GM18907 (cell line): Measurements from ENCODE around the gene CIRBP.

Experiments used
- ATAC-seq: cut with Tn5 transposase; IDR thresholded peaks from one replicate; pipeline ENCODE4 v1.9.1; 2021; ENCODE audit warnings: mild to moderate bottlenecking, moderate library complexity; ENCODE audit not compliant: unreplicated experiment

The CIRBP gene

DNA sequence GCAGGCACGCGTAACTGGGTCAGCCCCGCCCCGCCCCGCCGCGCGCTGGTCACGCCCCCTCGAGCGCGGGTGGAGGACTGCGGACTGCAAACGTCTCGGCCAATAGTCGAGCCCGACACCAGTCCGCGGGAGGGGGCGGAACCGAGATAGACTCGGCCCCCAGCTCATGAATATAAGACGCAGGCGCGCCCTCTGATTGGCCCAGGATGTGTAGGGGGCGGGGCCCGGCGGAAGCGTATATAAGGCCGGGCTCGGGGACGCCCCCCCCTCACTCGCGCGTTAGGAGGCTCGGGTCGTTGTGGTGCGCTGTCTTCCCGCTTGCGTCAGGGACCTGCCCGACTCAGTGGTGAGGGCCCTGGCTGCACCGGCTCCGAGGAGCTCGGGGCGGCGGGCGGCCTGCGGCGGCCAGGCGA, at the start of gene CIRBP:
Gene CIRBP, plus strand, starts transcription at position 268 of the 413 bp plus-strand sequence. CDS start 1,602 bp downstream, outside the sequence.
- peak; percentile 60 for ATAC-seq

DNA sequence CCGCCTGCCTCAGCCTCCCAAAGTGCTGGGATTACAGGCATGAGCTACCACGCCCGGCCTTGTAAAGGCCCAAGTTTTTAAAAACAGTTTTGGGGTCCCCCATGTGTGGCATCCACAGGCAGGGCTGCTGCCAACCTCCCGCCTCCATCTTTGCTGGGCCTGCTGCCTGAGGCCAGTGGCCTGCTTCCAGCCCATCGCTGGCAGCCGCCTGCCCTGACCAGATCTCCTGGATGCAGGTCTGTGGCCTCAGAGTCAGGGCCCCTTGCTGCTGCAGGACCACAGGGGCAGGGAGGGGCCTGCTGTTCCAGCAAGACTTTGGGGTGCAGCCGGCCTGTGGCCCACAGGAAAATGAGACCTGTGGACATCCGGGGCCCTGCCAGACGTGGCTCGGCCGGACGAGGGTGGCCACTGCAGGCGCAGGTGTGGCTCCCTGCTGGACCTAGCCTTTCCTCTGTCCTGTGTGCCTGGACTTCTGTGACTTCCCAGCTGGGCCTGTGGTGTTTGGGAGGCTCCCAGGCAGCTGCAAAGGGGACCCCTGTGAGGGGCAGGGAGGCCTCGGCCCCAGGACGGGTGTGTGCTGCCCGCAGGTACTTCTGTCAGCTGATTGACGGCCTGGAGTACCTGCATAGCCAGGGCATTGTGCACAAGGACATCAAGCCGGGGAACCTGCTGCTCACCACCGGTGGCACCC, 49.2 kb upstream of the CIRBP start:
- ATAC-seq: no peak

DNA sequence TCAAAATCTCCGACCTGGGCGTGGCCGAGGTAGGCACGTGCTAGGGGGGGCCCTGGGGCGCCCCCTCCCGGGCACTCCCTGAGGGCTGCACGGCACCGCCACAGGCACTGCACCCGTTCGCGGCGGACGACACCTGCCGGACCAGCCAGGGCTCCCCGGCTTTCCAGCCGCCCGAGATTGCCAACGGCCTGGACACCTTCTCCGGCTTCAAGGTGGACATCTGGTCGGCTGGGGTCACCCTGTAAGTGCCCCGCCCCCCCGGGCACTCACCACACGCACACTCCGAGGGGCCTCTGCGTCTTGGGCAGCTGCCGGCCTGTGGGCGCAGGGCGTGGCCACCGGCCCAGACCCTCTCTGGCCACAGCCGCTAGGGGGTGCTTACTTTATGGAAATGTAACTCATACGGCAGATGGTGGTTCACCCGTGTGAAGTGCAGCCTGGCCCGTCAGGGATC, 48.6 kb upstream of the CIRBP start:
- no peak for ATAC-seq

DNA sequence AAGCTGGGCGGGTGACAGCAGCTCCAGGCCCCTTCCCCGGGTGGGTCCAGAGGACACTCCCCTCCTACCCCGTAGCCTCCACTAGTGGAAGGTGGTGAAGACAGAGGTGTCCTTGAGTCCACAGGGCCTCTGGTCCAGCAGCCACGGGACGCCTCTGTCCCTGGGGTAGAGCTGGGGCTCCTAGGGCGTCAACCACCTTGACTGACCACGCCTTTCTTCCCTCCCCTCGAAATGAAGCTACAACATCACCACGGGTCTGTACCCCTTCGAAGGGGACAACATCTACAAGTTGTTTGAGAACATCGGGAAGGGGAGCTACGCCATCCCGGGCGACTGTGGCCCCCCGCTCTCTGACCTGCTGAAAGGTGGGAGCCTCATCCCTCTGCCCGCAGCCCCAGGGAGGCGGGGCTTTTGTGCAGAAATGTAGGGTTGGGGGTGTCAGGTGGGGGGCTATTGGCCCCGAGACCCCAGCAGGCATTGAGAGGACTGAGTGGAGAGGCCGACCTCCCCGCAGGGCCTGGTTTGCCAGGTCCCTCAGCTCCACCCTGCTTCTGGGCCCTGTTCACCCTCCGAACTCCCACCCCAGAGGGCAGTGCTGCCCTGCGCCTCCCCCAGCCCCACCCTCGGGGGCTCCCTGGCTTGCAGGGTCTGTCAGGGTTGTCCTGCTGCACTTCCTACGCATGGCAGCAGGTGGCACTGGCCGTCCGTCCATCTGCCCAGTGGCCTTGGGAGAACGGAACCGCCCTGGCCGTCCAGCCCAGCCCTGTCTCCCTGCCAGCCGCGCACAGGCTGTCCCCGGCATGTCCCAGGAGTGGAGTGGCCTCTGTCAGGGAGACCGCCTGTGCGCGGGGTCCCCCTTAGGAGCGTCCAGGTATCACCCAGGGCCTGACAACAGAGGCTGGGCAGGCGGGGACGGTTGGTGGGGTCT, 47.9 kb upstream of the CIRBP start:
- no peak for ATAC-seq

DNA sequence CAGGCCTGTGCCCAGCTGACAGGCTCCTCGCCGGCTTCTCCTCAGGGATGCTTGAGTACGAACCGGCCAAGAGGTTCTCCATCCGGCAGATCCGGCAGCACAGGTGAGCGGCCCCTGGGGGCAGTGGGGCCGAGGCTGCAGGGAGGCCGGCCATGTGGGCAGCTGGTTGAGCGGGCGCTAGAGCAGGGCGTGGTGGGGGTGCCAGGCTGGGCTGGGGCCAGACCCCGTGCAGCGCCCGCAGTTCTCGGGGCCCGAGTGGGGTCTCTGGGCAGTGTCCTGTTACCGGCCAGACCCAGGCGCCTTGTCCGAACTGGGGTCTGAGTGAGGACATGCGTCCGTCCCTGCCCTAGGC, 47.3 kb upstream of the CIRBP start:
- no peak for ATAC-seq

DNA sequence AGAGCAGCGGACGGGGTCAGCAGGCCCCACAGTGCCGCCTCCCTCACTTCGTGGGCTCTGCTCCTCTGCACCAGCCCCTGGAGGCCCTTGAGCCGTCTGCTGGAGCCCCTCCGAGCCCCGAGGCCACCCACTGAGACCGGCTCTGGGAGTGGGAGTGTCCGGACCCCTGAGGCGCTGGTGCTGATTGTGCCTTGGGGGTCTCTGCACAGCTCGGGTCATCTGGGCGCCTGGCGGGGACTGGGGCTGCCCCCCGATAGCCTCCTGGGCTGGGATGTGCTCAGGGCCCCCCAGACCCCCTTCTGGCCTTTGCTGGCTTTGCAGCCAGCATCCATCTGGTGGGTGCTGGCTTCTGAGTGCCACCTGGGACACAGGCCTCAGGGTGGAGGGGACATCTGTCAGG, 46.7 kb upstream of the CIRBP start:
- ATAC-seq: no peak

DNA sequence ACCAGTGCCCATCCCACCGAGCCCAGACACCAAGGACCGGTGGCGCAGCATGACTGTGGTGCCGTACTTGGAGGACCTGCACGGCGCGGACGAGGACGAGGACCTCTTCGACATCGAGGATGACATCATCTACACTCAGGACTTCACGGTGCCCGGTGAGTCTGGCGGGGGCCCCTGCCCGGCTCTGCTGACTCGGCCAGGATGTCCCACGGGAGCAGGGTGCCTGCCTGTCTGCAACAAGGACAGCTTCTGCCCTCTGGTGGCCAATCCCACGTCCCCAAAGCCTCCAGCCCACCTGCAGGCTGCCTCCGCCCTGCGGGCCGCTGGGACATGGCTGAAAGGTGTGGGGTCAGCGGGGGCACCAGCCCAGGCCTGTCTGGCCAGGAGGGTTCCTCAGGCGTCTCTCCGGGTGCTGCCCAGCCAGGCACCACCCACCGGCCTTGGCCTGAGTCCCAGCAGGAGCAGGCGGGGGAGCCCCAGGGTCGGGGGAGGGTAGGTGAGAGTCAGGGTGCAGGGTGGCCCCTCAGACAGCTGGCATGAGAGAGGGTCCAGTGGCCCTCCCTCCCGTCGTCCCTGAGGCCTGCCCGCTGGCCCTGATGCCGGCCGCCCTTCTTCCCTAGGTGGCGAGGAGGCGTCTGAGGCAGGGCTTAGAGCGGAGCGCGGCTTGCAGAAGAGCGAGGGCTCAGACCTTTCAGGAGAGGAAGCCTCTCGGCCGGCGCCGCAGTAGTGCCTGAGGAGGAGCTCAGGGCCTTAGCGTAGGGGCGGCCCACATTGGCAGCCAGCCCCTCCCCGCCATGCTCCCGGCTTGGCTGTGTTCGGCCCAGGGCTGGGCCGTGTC, 45.9 kb upstream of the CIRBP start:
- no peak for ATAC-seq

DNA sequence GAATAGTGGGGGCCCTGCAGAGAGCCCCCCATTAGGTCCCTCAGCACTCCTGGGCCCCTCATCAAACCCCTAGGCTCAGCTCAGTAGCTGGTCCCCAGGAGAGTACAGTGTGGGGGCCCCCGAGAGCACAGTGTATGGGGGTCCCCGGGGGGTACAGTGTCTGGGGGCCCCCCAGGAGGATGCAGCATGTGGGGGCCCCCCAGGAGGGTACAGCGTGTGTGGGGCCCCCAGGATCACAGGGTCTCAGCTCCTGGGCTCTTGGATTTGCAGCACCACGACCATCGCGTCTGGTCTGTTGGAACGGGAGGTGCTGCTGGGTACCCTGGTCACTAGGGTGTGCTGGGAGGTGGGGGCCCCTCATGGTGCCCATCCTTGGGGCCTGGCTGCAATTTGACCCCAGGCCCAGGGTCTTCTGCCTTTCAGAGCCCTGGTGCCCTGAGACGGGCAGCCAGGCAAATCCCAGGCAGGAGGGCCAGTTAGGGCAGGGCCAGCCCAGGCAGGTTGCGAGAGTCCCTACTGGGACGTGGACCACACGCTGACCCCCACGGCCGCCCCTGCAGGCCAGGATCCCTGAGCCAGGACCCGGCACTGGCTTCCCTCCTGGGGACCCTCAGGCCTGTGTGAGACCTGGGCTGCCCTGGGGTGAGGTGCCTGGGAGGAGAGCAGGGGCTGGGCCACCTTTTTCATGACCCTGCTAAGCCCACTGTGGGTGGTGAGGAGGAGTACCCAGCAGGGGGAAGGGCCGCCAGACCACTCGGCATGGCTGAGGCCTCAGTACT, 44.9 kb upstream of the CIRBP start:
- ATAC-seq: no peak

DNA sequence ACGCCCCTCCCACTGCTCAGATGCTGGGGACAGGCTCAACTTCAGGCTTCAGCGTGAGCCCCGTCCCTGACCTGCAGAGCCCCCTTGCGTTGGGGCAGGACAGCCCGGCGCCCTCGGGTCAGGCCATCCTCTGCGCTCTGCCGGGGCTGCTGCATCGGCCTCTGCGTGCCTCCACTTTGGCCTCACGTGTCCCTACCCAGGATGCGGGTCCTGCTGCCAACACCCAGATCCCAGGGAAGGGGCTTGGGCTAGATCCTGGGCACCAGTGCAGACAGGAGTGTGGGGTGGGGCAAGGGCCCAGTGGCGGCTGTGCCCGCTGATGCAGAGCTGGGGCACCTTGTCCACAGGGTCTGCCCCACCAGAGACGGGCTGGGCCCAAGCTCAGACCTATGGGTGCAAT, 44.3 kb upstream of the CIRBP start:
- ATAC-seq: no peak

DNA sequence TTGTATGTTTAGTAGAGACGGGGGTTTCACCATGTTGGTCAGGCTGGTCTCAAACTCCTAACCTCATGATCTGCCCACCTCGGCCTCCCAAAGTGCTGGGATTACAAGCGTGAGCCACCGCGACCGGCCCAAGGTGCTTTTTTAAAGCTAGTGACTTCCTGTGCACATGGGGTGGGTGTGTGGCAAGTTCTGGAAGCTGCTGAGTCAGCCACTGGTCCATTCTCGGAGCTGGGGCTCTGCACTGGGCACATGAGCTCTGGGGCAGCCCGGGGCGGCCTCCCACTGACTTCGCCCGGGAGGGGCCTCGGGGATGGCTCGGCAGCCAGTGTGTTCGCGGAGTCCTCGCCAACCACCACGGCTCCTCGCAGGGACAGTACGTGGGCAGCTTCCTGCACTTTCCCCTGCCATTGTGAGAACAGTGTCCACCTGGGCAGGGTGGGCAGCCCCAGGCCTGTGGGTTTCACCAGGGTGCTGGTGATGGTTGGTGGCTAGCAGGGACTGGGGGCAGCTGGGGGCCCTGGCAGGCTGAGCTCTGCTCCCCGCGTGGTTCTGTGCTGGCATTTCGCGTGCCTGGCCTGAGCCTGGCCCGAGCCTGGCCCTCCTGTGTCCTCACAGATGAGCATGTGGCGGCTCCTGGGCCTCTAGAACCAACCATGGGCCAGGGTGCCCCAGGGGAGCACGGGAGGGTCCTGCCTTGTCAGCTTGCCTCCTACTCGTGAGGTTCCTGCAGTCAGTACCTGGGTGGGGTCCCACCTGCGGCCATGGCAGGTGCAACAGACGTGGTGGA, 43.5 kb upstream of the CIRBP start:
- no peak for ATAC-seq

DNA sequence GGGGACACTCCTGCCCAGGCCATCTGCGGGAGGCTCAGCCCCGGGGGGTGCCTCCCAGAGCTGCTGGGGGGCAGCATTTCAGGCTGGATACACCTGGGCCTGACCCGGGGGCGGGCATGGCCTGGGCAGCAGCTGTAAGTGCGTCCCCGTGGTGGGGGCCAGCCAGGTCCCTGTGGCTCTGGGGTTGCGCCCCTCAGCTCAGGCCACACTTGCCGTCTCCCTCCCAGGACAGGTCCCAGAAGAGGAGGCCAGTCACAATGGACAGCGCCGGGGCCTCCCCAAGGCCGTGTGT, 43.0 kb upstream of the CIRBP start:
- no peak for ATAC-seq

DNA sequence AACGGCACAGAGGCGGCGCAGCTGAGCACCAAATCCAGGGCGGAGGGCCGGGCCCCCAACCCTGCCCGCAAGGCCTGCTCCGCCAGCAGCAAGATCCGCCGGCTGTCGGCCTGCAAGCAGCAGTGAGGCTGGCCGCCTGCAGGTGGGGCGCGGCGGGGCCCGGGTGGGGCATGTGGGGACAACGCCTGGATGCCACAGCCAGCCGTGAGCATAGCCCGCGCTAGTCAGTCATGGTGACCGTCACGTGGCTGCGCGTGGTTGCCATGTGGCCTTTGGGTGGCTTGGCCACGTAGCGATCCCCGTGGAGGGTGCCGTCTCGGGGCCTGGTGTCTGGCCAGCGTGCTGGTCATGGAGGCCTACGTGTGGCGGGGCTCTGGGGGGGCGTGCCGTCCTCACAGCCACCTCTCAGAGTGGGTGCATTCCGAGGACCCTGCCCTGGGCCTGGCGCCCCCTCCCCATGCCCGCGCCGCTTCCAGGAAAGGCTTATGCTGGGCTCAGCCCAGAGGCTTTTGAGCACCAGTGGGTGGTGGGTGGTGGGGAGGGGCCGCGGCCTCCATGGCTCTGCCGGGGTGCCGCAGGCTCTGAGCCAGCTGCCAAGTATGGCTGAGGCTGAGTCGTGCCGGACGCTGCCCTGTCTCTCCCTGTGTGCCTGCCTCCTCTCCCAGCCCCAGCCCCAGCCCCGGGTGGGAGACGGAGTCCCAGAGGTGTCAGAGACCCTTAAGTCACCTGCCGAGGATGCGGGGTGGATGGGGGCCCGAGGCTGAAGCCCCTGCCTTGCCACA, 42.4 kb upstream of the CIRBP start:
- ATAC-seq: no peak

DNA sequence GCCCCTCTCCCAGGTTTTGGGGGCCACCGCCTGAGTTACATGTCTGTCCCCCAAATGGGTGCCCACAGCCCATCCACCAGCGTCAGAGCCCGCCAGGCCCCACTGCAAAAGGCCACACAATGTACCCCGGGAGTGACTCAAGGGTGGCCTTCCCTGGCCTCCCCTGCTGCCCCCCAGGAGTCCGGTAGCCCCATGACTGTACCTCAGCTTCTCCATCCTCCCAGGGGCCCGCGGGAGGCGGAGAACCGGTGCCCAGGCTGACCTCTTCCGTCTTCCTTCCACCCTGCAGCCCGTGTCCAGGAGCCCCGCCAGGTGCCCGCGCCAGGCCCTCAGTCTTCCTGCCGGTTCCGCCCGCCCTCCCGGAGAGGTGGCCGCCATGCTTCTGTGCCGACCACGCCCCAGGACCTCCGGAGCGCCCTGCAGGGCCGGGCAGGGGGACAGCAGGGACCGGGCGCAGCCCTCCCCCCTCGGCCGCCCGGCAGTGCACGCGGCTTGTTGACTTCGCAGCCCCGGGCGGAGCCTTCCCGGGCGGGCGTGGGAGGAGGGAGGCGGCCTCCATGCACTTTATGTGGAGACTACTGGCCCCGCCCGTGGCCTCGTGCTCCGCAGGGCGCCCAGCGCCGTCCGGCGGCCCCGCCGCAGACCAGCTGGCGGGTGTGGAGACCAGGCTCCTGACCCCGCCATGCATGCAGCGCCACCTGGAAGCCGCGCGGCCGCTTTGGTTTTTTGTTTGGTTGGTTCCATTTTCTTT, 41.7 kb upstream of the CIRBP start:
- no peak for ATAC-seq

DNA sequence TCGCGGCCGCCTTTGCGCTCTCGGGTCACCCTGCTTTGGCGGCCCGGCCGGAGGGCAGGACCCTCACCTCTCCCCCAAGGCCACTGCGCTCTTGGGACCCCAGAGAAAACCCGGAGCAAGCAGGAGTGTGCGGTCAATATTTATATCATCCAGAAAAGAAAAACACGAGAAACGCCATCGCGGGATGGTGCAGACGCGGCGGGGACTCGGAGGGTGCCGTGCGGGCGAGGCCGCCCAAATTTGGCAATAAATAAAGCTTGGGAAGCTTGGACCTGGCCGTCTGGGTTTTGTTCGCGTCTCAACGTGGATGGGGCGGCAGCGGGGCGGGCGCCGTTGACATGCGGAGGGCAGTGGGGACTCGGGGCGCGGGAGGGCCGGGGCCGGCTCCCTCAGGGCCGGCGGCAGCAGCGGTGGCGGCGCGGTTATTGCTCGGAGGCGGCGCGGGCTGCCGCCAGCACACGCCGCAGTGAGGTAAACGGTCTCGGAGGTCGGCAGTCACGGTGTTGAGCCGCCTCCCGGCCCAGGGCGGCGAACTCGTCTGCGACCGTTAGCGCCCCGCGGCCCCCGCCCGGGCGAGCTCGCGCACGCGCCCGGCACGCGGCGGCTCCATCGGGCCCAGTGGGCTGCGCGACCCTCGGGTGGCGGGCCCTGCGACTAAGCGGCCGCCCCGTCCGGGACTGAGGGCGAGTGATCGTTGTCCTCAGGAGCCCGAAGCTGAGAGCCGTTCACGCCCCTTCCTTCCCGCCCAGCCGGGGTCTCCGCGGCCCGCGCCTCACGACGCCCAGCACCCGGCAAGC, 40.8 kb upstream of the CIRBP start:
- ATAC-seq: no peak

DNA sequence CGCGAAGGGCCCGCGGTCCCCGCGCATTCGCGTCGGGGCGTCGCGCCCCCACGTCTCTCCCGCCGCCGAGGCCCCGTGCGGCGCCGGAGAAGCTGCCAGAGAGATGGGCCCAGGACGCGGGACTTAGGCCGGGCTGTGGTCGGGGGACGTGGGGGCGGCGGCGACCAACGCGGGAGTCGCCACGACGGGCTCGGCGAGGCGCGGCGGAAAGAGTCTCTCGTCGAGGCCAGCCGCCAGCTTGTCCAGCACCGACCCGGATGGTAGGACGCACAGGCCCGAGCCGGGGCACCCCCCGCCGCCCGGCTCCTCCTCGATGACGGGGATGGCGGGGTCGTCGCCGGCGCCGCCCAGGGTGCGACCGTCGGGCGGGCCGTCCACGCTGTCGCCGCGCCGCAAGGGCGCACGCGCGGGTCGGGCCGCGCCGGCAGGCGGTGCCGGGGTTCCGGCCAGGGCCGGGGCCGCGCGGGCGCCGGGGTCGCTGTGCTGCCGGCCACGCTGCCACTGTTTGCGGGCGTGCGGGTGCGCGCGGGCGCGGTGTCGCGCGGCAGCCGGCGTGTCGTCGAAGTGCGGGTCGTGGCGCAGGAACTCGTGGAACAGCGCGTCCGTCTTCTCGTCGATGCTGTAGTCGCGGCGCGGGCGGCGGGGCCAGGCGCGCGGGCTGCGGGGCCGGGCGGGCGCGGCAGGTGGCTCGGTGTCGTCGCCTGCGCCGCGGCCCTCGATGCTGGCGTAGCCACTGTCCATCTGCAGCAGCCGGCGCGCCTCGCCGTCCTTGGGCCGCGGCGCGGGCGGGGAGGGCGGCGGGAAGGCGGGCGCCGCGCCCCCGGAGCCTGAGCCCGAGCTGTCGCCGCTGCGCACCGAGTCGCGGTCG, 39.8 kb upstream of the CIRBP start:
- no peak for ATAC-seq

DNA sequence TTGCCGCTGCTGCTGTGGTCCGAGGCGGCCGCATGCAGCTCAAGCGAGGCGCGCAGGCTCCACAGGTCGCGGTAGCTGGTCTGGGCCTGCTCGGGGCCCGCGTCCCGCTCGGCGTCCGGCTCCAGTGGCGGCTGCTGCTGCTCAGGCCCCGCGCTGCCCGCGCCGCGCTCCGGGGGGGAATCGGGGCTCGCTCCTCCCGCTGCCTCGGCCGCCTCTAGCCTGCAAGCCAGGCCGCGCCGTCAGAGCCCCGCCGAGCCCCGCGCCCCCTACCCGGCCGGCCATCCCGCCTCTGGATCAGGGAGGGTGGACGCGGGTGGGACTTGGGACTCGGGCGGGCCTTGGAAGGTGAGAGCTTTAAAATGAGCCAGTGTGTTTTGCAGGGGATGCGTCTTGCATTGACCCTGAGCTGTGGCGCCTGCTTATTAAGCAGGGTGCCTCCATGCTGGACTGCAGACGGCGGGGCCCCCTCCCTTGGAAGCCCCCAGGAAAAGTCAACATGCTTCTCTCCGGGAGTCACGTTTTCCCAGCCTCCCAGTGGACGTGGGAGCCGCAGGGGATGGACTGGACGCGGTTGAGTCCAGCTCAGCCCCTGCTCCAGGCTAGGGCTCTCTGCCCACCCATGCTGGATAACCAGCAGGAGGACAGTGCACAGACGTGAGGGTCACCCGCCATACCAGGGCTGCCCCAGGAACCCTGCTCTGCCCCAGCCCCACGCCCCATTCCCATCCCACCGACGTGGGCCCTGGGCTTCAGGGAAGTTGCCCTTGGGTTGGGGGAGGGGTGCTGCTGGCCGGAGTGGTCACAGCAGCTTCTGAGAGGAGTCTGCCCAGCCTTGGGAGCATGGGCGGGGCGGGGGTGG, 39.0 kb upstream of the CIRBP start:
- ATAC-seq: no peak
